GM12874 (cell line): ENCODE measurements around the gene MTFMT.

Experiments
- TF ChIP-seq, protein P1 (sequence below): IDR thresholded peaks from 2 replicates; pipeline ENCODE4 v1.5.1; 2011; ENCODE audit warnings: low read depth, mild to moderate bottlenecking, control low read depth, low read length, moderate library complexity; ENCODE audit not compliant: insufficient read depth

MTFMT gene

DNA sequence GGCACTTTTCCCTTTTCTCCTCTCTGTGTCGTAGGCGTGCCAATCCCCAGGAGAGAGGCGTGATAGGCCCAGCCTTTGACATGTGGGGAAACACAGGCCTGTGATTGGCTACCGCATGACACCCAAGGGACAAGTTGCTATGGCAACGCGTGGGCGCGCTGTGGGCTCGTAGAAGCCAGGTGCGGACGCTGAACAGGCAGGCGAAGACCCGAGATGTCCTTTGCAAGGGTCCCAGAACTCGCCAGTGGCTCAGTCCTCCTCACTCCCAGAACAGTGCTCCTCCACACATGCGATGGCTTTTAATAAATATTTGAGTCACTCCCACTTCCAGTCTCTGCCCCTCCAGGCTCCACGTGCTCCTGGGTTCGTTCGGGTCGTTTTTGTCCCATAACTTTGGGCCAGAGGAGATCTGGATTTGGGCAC is 20.0 kb upstream of the MTFMT start:
- TF ChIP-seq, protein P1, sequence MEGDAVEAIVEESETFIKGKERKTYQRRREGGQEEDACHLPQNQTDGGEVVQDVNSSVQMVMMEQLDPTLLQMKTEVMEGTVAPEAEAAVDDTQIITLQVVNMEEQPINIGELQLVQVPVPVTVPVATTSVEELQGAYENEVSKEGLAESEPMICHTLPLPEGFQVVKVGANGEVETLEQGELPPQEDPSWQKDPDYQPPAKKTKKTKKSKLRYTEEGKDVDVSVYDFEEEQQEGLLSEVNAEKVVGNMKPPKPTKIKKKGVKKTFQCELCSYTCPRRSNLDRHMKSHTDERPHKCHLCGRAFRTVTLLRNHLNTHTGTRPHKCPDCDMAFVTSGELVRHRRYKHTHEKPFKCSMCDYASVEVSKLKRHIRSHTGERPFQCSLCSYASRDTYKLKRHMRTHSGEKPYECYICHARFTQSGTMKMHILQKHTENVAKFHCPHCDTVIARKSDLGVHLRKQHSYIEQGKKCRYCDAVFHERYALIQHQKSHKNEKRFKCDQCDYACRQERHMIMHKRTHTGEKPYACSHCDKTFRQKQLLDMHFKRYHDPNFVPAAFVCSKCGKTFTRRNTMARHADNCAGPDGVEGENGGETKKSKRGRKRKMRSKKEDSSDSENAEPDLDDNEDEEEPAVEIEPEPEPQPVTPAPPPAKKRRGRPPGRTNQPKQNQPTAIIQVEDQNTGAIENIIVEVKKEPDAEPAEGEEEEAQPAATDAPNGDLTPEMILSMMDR, result no peak

- TF ChIP-seq, protein P1, result no peak
Observed at GRCh38 chr15:65048241-65048640, 18.8 kb upstream of the MTFMT start.

DNA sequence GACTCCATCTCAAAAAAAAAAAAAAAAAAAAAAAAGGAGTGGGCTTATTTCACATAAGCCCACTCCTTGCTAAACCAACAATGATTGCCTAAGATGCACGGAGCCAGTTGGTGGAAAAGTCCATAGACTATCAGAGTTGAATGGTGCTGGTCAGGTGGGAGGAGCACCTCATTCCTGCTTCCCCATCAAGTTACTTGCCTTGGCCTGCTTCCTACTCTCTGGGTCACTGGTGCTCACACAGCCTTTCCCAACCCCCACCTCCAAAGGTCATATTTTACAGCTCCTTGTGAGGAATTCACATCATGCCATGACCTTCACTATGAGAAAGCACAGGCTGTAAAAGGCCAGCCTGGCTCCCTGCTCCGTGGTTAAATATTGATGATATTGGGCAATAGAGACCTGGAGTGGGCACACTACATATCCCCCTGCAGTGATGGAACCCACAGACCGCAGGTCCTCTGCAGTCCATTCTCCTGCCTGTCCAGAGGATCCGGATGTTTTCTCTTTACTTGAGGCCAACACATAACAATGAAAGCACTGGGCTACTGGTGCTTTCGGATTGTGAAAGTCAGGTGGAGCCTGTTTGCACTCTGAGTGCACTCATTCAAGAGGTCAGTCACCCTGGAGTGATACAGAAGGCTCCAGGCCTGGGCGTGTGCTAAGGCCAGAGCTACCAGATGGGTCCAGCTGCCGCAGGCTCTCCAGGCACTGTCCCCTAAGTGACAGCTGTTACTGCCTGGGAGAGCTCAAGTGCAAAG is 15.5 kb upstream of the MTFMT start, which contains the start of gene SLC51B:
Gene SLC51B (plus strand): TSS at position 664 of the 758 bp plus-strand sequence. CDS start 4,618 bp downstream, outside the sequence.
- TF ChIP-seq, protein P1, result no peak

- TF ChIP-seq, protein P1, result no peak
Observed at GRCh38 chr15:65042776-65043327, 13.4 kb upstream of the MTFMT start.

DNA sequence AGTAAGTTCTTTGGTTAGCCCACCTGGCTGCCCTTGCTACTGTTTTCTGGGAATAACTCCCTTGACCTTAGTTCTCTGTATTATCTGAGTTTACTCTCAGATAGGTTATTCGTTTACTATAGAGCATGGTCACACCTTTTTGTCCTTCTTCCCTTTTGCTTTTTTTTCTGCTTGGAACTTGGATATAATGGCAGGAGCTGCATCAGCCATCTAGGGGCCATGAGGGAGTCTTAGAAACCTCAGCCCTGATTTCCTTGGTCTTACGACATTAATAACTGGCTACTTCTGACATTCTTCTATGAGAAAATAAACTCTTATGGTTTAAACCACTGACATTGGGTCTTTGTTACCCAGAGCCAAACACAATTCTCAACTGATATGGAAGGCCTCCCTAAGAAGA is 12.3 kb upstream of the MTFMT start:
- TF ChIP-seq, protein P1, result no peak

DNA sequence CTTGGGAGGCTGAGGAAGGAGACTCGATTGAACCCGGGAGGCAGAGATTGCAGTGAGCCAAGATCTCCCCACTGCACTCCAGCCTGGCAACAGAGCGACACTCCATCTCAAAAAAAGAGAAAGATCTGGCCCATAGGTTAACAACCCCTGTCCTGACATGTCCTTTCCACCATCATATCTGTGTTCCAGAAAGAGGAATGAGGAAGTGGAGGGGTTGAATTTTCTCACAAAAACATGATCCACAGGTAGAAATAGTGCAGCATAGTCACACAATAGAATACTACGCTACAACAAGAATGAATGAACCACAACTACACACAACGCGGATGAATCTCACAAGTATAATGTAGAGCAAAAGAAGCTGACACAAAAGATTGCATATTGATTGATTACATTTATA is 11.0 kb upstream of the MTFMT start:
- TF ChIP-seq, protein P1, result no peak

- TF ChIP-seq, protein P1, result no peak
Observed at GRCh38 chr15:65038836-65039235, 9.4 kb upstream of the MTFMT start.
